Parathyroid adenoma (tissue), 2 donors: ENCODE data around the gene GEMIN4.
A peak's percentile ranks its signal among the peaks of the same experiment; 100 is the strongest.

Source experiments
- H2AFZ ChIP-seq: fragments of 300-600 bp; sonication (generic); one replicate; pipeline ENCODE4 v1.7.0; 2017; ENCODE audit warnings: antibody characterized with exemption, mild to moderate bottlenecking
- H3K27ac ChIP-seq: fragments of 300-600 bp; sonication (generic); one replicate; pipeline ENCODE4 v1.7.0; 2017
- H3K27me3 ChIP-seq: fragments of 300-600 bp; sonication (generic); one replicate; pipeline ENCODE4 v1.7.0; 2017; ENCODE audit warnings: low read length; ENCODE audit not compliant: control insufficient read depth, insufficient read depth
- H3K36me3 ChIP-seq: fragments of 300-600 bp; sonication (generic); one replicate; pipeline ENCODE4 v1.7.0; 2017; ENCODE audit warnings: low read length; ENCODE audit not compliant: control insufficient read depth, insufficient read depth
- H3K4me1 ChIP-seq: fragments of 300-600 bp; sonication (generic); one replicate; pipeline ENCODE4 v1.7.0; 2017; ENCODE audit warnings: control low read depth
- H3K4me2 ChIP-seq: fragments of 300-600 bp; sonication (generic); one replicate; pipeline ENCODE4 v1.7.0; 2017; ENCODE audit warnings: low read length
- H3K4me3 ChIP-seq: fragments of 300-600 bp; sonication (generic); one replicate; pipeline ENCODE4 v1.7.0; 2017; ENCODE audit warnings: low read depth, low read length
- H3K79me2 ChIP-seq: fragments of 300-600 bp; sonication (generic); one replicate; pipeline ENCODE4 v1.7.0; 2017; ENCODE audit warnings: control low read depth
- H3K9ac ChIP-seq: fragments of 300-600 bp; sonication (generic); one replicate; pipeline ENCODE4 v1.7.0; 2017; ENCODE audit warnings: mild to moderate bottlenecking
- H3K9me3 ChIP-seq: fragments of 300-600 bp; sonication (generic); one replicate; pipeline ENCODE4 v1.7.0; 2017; ENCODE audit warnings: low read length; ENCODE audit not compliant: control insufficient read depth
- CTCF ChIP-seq: fragments of 300-600 bp; sonication (generic); IDR thresholded peaks from one replicate; pipeline ENCODE4 v1.7.0; 2017; ENCODE audit warnings: antibody characterized with exemption, mild to moderate bottlenecking
- donor health status: primary hyperparathyroidism.

GEMIN4 gene

GRCh38 chr17:720706-721539 lies 31.1 kb downstream of the GEMIN4 start:
- no peak overlapping the region for H3K4me2 ChIP-seq
- no peaks in the 10 kb centered on the region for H3K4me1 ChIP-seq
- H3K27me3 ChIP-seq, result no peaks in the 10 kb centered on the region
- H3K9ac ChIP-seq, result no peak overlapping the region
- no peaks in the 10 kb centered on the region for H3K9me3 ChIP-seq
- no peaks in the 10 kb centered on the region for H3K79me2 ChIP-seq
- no peak for TF ChIP-seq CTCF
- no peaks in the 10 kb centered on the region for H3K36me3 ChIP-seq
- H2AFZ ChIP-seq, result no peak overlapping the region
- no peak overlapping the region for H3K4me3 ChIP-seq
- H3K27ac ChIP-seq, result no peak overlapping the region

- TF ChIP-seq CTCF, result no peak
- H3K36me3 ChIP-seq, result no peaks in the 10 kb centered on the region
- no peak overlapping the region for H3K27ac ChIP-seq
- no peak overlapping the region for H3K4me2 ChIP-seq
- H3K4me1 ChIP-seq, result no peaks in the 10 kb centered on the region
- H3K79me2 ChIP-seq, result peaks cover 13% of the 10 kb centered on the region
- no peak overlapping the region for H3K9ac ChIP-seq
- no peak overlapping the region for H3K4me3 ChIP-seq
- no peaks in the 10 kb centered on the region for H3K9me3 ChIP-seq
- H3K27me3 ChIP-seq, result no peaks in the 10 kb centered on the region
- H2AFZ ChIP-seq, result no peak overlapping the region
Measured at GRCh38 chr17:718075-718474, 34.0 kb downstream of the GEMIN4 start.

GRCh38 chr17:708132-708531 lies 43.9 kb downstream of the GEMIN4 start:
- peak overlapping the region; percentile 31 for H3K4me3 ChIP-seq
- no peak for TF ChIP-seq CTCF
- H3K9ac ChIP-seq, result no peak overlapping the region
- no peaks in the 10 kb centered on the region for H3K36me3 ChIP-seq
- H3K9me3 ChIP-seq, result no peaks in the 10 kb centered on the region
- H2AFZ ChIP-seq, result peak overlapping the region; percentile 24
- peaks cover 8% of the 10 kb centered on the region for H3K4me1 ChIP-seq
- H3K27me3 ChIP-seq, result no peaks in the 10 kb centered on the region
- H3K4me2 ChIP-seq, result peak overlapping the region; percentile 65
- H3K79me2 ChIP-seq, result peaks cover 43% of the 10 kb centered on the region
- H3K27ac ChIP-seq, result peak overlapping the region; percentile 45

GRCh38 chr17:705863-706262 lies 46.2 kb downstream of the GEMIN4 start:
- Histone ChIP-seq H3K9ac (no peak overlapping the region), H3K4me1 (peaks cover 8% of the 10 kb centered on the region), H3K9me3 (no peaks in the 10 kb centered on the region), H2AFZ (no peak overlapping the region), H3K27ac (no peak overlapping the region), H3K27me3 (no peaks in the 10 kb centered on the region), H3K79me2 (peaks cover 24% of the 10 kb centered on the region), H3K36me3 (no peaks in the 10 kb centered on the region), H3K4me2 (no peak overlapping the region), H3K4me3 (no peak overlapping the region)
- no peak for TF ChIP-seq CTCF

GRCh38 chr17:705011-705410 lies 47.1 kb downstream of the GEMIN4 start:
- Histone ChIP-seq H3K4me2 (no peak overlapping the region), H3K27ac (no peak overlapping the region), H3K9ac (no peak overlapping the region), H3K9me3 (no peaks in the 10 kb centered on the region), H3K36me3 (no peaks in the 10 kb centered on the region), H3K4me1 (peaks cover 8% of the 10 kb centered on the region), H2AFZ (no peak overlapping the region), H3K27me3 (no peaks in the 10 kb centered on the region), H3K4me3 (no peak overlapping the region), H3K79me2 (peaks cover 26% of the 10 kb centered on the region)
- no peak for TF ChIP-seq CTCF
